HepG2 (cell line): ENCODE measurements around the gene TUBGCP6. TPM values are rescaled to one million over a fixed set of nuclear protein-coding genes. Genes with fewer than 3 reads are reported as not detected.

ENCODE experiments used
- ATAC-seq: fragments of 200-7000 bp; cut with Tn5 transposase; 3 replicates; pipeline ENCODE4 v1.9.1; 2020; ENCODE audit warnings: mild to moderate bottlenecking, moderate library complexity
- BruUV-seq: library from RNA; stranded (reverse); fragments of 400-500 nt; replicated peaks from 2 replicates; lab custom pipeline; 2021; lab: Mats Ljungman, UMichigan
- CTCF ChIA-PET: fragments of 300-600 bp; formaldehyde crosslinking; extraction: SDS; loops from one replicate; lab custom pipeline; 2021; ENCODE audit warnings: low total read pairs, inconsistent platforms, low intra/inter-chr PET ratio; lab: Yijun Ruan, JAX
- POLR2A ChIA-PET: fragments of 350-600 bp; sonication (Branson Sonifier 250); formaldehyde crosslinking; loops from one replicate; lab custom pipeline; 2020; ENCODE audit warnings: antibody characterized with exemption, inconsistent platforms; lab: Yijun Ruan, JAX
- DNase-seq: peaks from one replicate; pipeline ENCODE4 v3.0.0-alpha.2; 2015; ENCODE audit warnings: low spot score
- FAIRE-seq: peaks from 3 replicates; lab custom pipeline; 2011; peaks lifted over from hg19 to GRCh38; lab: Jason Lieb, UNC
- H2AFZ ChIP-seq: one replicate; pipeline ENCODE4 v1.6.1; 2011; ENCODE audit warnings: low read length, inconsistent platforms
- H3K27ac ChIP-seq: fragments of 300-600 bp; 3 replicates; pipeline ENCODE4 v1.8.0; 2011; ENCODE audit warnings: mixed run types, mild to moderate bottlenecking, mixed read lengths, low read length, inconsistent platforms; ENCODE audit not compliant: insufficient read depth; ENCODE audit errors: extremely low read length
- H3K27me3 ChIP-seq, 2 experiments: fragments of 200-600 bp in 1 of 2; 2 replicates in 1 of 2; 3 replicates in 1 of 2; pipeline versions ENCODE4 v1.6.0 to v1.8.0; 2011; ENCODE audit warnings: low read length in 2 of 2, mild to moderate bottlenecking in 2 of 2, moderate library complexity in 2 of 2, inconsistent platforms in 1 of 2; ENCODE audit not compliant: insufficient read depth in 2 of 2, control insufficient read depth in 1 of 2
- H3K36me3 ChIP-seq, 2 experiments: fragments of 200-600 bp in 1 of 2; replicated peaks in 1 of 2; 2 replicates in 1 of 2; 3 replicates in 1 of 2; pipeline versions ENCODE4 v1.5.1 to v1.8.0; 2011; ENCODE audit warnings: low read length in 2 of 2, inconsistent platforms in 1 of 2; ENCODE audit not compliant: insufficient read depth in 2 of 2, control insufficient read depth in 1 of 2
- H3K4me1 ChIP-seq: 2 replicates; pipeline ENCODE4 v1.5.1; 2012; ENCODE audit warnings: low read length, inconsistent platforms; ENCODE audit not compliant: insufficient read depth
- H3K4me2 ChIP-seq: 2 replicates; pipeline ENCODE4 v1.6.0; 2011; ENCODE audit warnings: low read depth, low read length, inconsistent platforms
- H3K4me3 ChIP-seq, 3 experiments: fragments of 200-600 bp in 1 of 3; sonication (generic), shearing (Covaris generic) in 1 of 3; replicated peaks in 1 of 3; 2 replicates each; pipeline ENCODE4 v1.5.1; 2011 to 2016; ENCODE audit warnings: low read length in 3 of 3, inconsistent platforms in 2 of 3, low read depth in 2 of 3, mild to moderate bottlenecking in 2 of 3, control low read depth in 1 of 3, mixed read lengths in 1 of 3; ENCODE audit not compliant: insufficient read depth in 1 of 3
- H3K79me2 ChIP-seq: one replicate; pipeline ENCODE4 v1.6.1; 2011; ENCODE audit warnings: low read length, inconsistent platforms; ENCODE audit not compliant: insufficient read depth
- H3K9ac ChIP-seq: 2 replicates; pipeline ENCODE4 v1.6.0; 2011; ENCODE audit warnings: mild to moderate bottlenecking, low read depth, low read length, inconsistent platforms; ENCODE audit not compliant: insufficient read depth
- H3K9me3 ChIP-seq: 2 replicates; pipeline ENCODE4 v1.5.1; 2012; ENCODE audit warnings: mild to moderate bottlenecking, low read length
- H4K20me1 ChIP-seq: 2 replicates; pipeline ENCODE4 v1.6.0; 2011; ENCODE audit warnings: inconsistent platforms, mild to moderate bottlenecking, low read length, moderate library complexity; ENCODE audit not compliant: insufficient read depth
- FOSL2 ChIP-seq: sonication (generic); formaldehyde crosslinking; IDR thresholded peaks from 2 replicates; pipeline ENCODE4 v1.4.0; 2020; ENCODE audit warnings: missing genetic modification reagents
- MATR3 ChIP-seq: sonication (generic); formaldehyde crosslinking; IDR thresholded peaks from 2 replicates; pipeline ENCODE4 v1.4.0; 2020; ENCODE audit warnings: missing genetic modification reagents
- MTF2 ChIP-seq: sonication (generic); formaldehyde crosslinking; IDR thresholded peaks from 2 replicates; pipeline ENCODE4 v1.5.0; 2020; ENCODE audit warnings: missing genetic modification reagents, borderline replicate concordance
- WGBS: methylation state at CpG from one replicate; pipeline ENCODE4 v1.1.6; 2017; ENCODE audit warnings: low lambda C conversion rate; 5-methylcytosine and 5-hydroxymethylcytosine counted together
- in situ Hi-C: cut with HindIII; loops from 2 replicates; pipeline ENCODE4 v1.10.0; 2017; ENCODE audit warnings: low pct_unique_long_range_greater_than_20kb; ENCODE audit not compliant: extremely low pct_ligation_motif_present
- intact Hi-C: fragments of 100-400 bp; cut with micrococcal nuclease; formaldehyde crosslinking; loops from one replicate; pipeline ENCODE4 v1.10.0; 2022; ENCODE audit not compliant: unreplicated experiment
- polyA plus RNA-seq, 8 experiments: library from polyadenylated mRNA; depleted of rRNA in 3 of 8; stranded (reverse) in 7 of 8; unstranded in 1 of 8; fragments of >200 nt; fragmentation: Illumina TruSeq in 4 of 8; extraction: Trizol in 4 of 8; gene quantifications; 2 replicates each; pipeline versions ENCODE4 v1.2.1 to v1.2.3, GENCODE V29; 2011 to 2016; ENCODE audit warnings: low read depth in 4 of 8, missing spikeins in 1 of 8, mixed read lengths in 1 of 8; ENCODE audit not compliant: insufficient read depth in 1 of 8
- total RNA-seq, 5 experiments: library from RNA; depleted of rRNA; stranded (reverse); fragments of >200 nt; fragmentation: Illumina TruSeq; extraction: Trizol; gene quantifications; 2 replicates each; pipeline ENCODE4 v1.2.3, GENCODE V29; 2016; ENCODE audit warnings: low read depth in 1 of 5
- TF ChIP-seq, protein P1 (sequence below): sonication (generic); formaldehyde crosslinking; IDR thresholded peaks from 2 replicates; pipeline ENCODE4 v1.4.0; 2020; ENCODE audit warnings: missing genetic modification reagents
- TF ChIP-seq, protein P2 (sequence below): sonication (generic); formaldehyde crosslinking; IDR thresholded peaks from 2 replicates; pipeline ENCODE4 v1.4.0; 2020; ENCODE audit warnings: missing genetic modification reagents; ENCODE audit errors: not compliant biosample characterization

TUBGCP6 gene
- total and polyA plus RNA-seq, 2 of the 13 experiments (the other 11 are each of a cell fraction or from before 2014, with no cell fraction given) = 14.6 to 15.7 TPM

DNA sequence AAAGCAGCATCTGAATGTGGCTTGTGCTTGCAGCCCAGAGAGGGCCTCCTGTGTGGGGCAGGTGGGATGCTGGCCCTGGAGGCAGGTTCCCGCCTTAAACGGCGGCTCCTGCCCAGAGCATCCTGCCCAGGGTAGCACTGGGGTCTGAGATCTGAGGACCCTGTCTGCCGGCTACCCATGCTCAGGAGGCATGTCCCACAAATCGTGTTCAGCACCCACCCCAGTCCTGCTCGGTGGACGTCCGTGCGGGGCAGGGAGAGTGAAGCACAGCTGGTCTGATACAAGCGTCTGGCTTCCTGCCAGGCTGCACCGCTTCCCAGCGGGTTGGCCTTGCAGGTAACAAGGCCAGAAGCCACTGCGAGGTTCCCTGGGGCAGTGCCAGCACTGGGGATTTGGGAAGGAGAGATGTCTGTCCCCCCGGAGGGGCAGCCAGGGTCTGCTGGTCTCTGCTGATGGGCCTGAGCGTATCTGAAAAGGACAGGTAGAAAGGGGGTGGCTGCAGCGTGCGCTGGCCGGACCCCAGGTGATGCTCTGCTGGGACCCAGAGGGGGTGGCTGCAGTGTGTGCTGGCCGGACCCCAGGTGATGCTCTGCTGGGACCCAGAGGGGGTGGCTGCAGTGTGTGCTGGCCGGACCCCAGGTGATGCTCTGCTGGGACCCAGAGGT is 55.5 kb downstream of the TUBGCP6 start:
- DNase-seq (no peak), FAIRE-seq (no peak)
- Histone ChIP-seq H3K79me2 (peaks cover 18% of the 10 kb centered on the region), H2AFZ (no peak overlapping the region), H3K27ac (no peak overlapping the region), H3K9ac (no peak overlapping the region), H3K9me3 (no peaks in the 10 kb centered on the region), H4K20me1 (peaks cover 2% of the 10 kb centered on the region; the same call in 1 of the 2 replicates), H3K4me1 (peaks cover 21% of the 10 kb centered on the region)
- CTCF ChIA-PET = no interaction called here
- TF ChIP-seq, protein P1, sequence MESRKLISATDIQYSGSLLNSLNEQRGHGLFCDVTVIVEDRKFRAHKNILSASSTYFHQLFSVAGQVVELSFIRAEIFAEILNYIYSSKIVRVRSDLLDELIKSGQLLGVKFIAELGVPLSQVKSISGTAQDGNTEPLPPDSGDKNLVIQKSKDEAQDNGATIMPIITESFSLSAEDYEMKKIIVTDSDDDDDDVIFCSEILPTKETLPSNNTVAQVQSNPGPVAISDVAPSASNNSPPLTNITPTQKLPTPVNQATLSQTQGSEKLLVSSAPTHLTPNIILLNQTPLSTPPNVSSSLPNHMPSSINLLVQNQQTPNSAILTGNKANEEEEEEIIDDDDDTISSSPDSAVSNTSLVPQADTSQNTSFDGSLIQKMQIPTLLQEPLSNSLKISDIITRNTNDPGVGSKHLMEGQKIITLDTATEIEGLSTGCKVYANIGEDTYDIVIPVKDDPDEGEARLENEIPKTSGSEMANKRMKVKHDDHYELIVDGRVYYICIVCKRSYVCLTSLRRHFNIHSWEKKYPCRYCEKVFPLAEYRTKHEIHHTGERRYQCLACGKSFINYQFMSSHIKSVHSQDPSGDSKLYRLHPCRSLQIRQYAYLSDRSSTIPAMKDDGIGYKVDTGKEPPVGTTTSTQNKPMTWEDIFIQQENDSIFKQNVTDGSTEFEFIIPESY = peak; percentile 81
- no peak for TF ChIP-seq MTF2
- TF ChIP-seq FOSL2 (CRISPR knock-in tag) = no peak
- no peak for TF ChIP-seq MATR3 (CRISPR knock-in tag)
- TF ChIP-seq, protein P2, sequence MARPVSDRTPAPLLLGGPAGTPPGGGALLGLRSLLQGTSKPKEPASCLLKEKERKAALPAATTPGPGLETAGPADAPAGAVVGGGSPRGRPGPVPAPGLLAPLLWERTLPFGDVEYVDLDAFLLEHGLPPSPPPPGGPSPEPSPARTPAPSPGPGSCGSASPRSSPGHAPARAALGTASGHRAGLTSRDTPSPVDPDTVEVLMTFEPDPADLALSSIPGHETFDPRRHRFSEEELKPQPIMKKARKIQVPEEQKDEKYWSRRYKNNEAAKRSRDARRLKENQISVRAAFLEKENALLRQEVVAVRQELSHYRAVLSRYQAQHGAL (CRISPR knock-in tag) = no peak
- TF ChIP-seq, all 625 proteins: peak for 1
- in situ Hi-C loops = no loop called here
- Histone ChIP-seq H3K4me2 (no peak overlapping the region), H3K27me3 (no peaks in the 10 kb centered on the region), H3K36me3 (peaks cover 8 to 17% of the 10 kb centered on the region in 2 experiments; a peak in 4 of 5 replicates), H3K4me3 (no peak overlapping the region)
- WGBS = 95% methylated on average over 13 of the region's 20 CpGs
- POLR2A ChIA-PET = no interaction called here
- ATAC-seq = no peak
- BruUV-seq = no TSS peak
- intact Hi-C loops = no loop called here
